ENCODE data around the gene FCRLB. TPM values are rescaled to one million over a fixed set of nuclear protein-coding genes. Genes with fewer than 3 reads are reported as not detected.

Gene FCRLB
- total and polyA plus RNA-seq, 2 of the 13 experiments (the other 11 are each of a cell fraction or from before 2014, with no cell fraction given) = 0.08 to 0.11 TPM

DNA sequence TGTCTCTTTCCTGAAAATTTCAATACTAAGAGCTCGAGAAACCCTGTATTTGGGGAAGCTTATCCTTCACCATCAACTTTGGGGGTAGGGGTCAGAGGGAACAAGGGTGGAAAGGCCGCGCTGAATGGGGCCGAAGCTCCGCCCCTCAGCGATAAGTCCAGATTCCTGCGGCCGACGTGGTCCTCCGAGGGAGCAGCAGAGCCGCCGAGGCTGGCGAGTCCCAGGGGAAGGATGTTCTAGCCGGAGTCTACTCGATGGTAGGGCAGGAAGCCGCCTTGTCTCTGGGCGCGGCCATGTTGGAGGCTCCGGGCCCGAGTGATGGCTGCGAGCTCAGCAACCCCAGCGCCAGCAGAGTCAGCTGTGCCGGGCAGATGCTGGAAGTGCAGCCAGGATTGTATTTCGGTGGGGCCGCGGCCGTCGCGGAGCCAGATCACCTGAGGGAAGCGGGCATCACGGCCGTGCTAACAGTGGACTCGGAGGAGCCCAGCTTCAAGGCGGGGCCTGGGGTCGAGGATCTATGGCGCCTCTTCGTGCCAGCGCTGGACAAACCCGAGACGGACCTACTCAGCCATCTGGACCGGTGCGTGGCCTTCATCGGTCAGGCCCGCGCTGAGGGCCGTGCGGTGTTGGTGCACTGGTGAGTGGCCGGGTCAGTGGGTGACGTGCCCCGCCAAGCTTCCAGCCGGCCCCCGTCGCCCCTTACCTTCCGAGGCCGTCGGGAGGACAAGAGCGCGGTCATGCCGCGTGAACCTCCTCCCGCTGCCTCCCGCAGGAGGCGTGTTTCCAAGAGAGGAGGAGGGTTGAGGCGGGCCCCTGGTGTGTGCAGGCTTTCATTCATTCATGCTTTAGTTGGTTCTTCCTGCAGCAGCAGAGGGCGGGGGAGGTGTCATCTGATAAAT is 28.4 kb downstream of the FCRLB start, which contains the start of gene DUSP12 (continued):
- TF ChIP-seq, protein P1, sequence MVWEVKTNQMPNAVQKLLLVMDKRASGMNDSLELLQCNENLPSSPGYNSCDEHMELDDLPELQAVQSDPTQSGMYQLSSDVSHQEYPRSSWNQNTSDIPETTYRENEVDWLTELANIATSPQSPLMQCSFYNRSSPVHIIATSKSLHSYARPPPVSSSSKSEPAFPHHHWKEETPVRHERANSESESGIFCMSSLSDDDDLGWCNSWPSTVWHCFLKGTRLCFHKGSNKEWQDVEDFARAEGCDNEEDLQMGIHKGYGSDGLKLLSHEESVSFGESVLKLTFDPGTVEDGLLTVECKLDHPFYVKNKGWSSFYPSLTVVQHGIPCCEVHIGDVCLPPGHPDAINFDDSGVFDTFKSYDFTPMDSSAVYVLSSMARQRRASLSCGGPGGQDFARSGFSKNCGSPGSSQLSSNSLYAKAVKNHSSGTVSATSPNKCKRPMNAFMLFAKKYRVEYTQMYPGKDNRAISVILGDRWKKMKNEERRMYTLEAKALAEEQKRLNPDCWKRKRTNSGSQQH (CRISPR knock-in tag; IDR thresholded peaks at IDR 0.05; ENCODE audit: low read depth) = peak; percentile 99
- TF ChIP-seq ELF3 (CRISPR knock-in tag; IDR thresholded peaks at IDR 0.05) = 0 out of 2 replicates have a peak, but pooled peaks have one; percentile 26
- TF ChIP-seq ZNF792 (CRISPR knock-in tag; IDR thresholded peaks at IDR 0.05) = peak; percentile 49; the same call in 1 of the 2 replicates
- peak; percentile 53; the same call in 1 of the 2 replicates for TF ChIP-seq FOXJ3 (CRISPR knock-in tag; IDR thresholded peaks at IDR 0.05; ENCODE audit: borderline replicate concordance)
- TF ChIP-seq GTF3A (CRISPR knock-in tag; conservative IDR thresholded peaks at IDR 0.05) = peak; percentile 90
- TF ChIP-seq ZNF674 (CRISPR knock-in tag; IDR thresholded peaks at IDR 0.05; ENCODE audit: low read depth) = no peak
- TF ChIP-seq ZNF383 (CRISPR knock-in tag; IDR thresholded peaks at IDR 0.05; ENCODE audit: borderline replicate concordance) = no peak
- TF ChIP-seq ZNF468 (CRISPR knock-in tag; IDR thresholded peaks at IDR 0.05) = peak; percentile 85; the same call in 1 of the 2 replicates
- TF ChIP-seq DPF2 (CRISPR knock-in tag; IDR thresholded peaks at IDR 0.05; ENCODE audit: borderline replicate concordance, low read depth) = no peak
- TF ChIP-seq YEATS2 (CRISPR knock-in tag; IDR thresholded peaks at IDR 0.05; ENCODE audit: borderline replicate concordance) = peak; percentile 85
- no peak for TF ChIP-seq PREB (CRISPR knock-in tag; IDR thresholded peaks at IDR 0.05)
- no peak for TF ChIP-seq SOX13 (IDR thresholded peaks at IDR 0.05)
- TF ChIP-seq SOX13 (CRISPR knock-in tag; conservative IDR thresholded peaks at IDR 0.05 in 1 of 2, IDR thresholded peaks at IDR 0.05 in 1 of 2) = peak in 1 of 2 experiments; percentile 12; a peak in 1 of 4 replicates
- TF ChIP-seq, protein P2, sequence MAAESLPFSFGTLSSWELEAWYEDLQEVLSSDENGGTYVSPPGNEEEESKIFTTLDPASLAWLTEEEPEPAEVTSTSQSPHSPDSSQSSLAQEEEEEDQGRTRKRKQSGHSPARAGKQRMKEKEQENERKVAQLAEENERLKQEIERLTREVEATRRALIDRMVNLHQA (CRISPR knock-in tag; IDR thresholded peaks at IDR 0.05) = no peak
- peak; percentile 72; the same call in 1 of the 2 replicates for TF ChIP-seq KAT7 (CRISPR knock-in tag; IDR thresholded peaks at IDR 0.05; ENCODE audit: borderline replicate concordance)
- peak; percentile 69; the same call in 1 of the 2 replicates for TF ChIP-seq ZMYM3 (CRISPR knock-in tag; IDR thresholded peaks at IDR 0.05)
- peak; percentile 47; the same call in 1 of the 2 replicates for TF ChIP-seq NKX3-1 (CRISPR knock-in tag; IDR thresholded peaks at IDR 0.05)
- no peak for TF ChIP-seq TSC22D2 (CRISPR knock-in tag; IDR thresholded peaks at IDR 0.05; ENCODE audit: borderline replicate concordance)
- no peak for TF ChIP-seq TEAD2 (CRISPR knock-in tag; IDR thresholded peaks at IDR 0.05)
- no peak for TF ChIP-seq ZNF382 (CRISPR knock-in tag; IDR thresholded peaks at IDR 0.05; ENCODE audit: borderline replicate concordance)
- TF ChIP-seq ZMYM4 (CRISPR knock-in tag; IDR thresholded peaks at IDR 0.05) = peak; percentile 88
- TF ChIP-seq, protein P3, sequence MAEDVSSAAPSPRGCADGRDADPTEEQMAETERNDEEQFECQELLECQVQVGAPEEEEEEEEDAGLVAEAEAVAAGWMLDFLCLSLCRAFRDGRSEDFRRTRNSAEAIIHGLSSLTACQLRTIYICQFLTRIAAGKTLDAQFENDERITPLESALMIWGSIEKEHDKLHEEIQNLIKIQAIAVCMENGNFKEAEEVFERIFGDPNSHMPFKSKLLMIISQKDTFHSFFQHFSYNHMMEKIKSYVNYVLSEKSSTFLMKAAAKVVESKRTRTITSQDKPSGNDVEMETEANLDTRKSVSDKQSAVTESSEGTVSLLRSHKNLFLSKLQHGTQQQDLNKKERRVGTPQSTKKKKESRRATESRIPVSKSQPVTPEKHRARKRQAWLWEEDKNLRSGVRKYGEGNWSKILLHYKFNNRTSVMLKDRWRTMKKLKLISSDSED (CRISPR knock-in tag; IDR thresholded peaks at IDR 0.05) = no peak
- TF ChIP-seq, protein P4, sequence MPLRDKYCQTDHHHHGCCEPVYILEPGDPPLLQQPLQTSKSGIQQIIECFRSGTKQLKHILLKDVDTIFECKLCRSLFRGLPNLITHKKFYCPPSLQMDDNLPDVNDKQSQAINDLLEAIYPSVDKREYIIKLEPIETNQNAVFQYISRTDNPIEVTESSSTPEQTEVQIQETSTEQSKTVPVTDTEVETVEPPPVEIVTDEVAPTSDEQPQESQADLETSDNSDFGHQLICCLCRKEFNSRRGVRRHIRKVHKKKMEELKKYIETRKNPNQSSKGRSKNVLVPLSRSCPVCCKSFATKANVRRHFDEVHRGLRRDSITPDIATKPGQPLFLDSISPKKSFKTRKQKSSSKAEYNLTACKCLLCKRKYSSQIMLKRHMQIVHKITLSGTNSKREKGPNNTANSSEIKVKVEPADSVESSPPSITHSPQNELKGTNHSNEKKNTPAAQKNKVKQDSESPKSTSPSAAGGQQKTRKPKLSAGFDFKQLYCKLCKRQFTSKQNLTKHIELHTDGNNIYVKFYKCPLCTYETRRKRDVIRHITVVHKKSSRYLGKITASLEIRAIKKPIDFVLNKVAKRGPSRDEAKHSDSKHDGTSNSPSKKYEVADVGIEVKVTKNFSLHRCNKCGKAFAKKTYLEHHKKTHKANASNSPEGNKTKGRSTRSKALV (CRISPR knock-in tag; IDR thresholded peaks at IDR 0.05) = no peak; the same call in 1 of the 2 replicates
- no peak for TF ChIP-seq SCMH1 (CRISPR knock-in tag; IDR thresholded peaks at IDR 0.05; ENCODE audit: borderline replicate concordance)

Data from HepG2 (cell line).